Pancreas (tissue), 10 donors: ENCODE results near the gene CFAP77. TPM values are rescaled to one million over a fixed set of nuclear protein-coding genes. Genes with fewer than 3 reads are reported as not detected.

ENCODE experiments used
- ATAC-seq, 4 donors: fragments of 200-7000 bp; cut with Tn5 transposase; one replicate each; pipeline versions ENCODE4 v1.8.0 to v1.9.1; 2020; ENCODE audit warnings: mild to moderate bottlenecking in 4 of 4, moderate library complexity in 4 of 4
- DNase-seq, 6 donors: peaks; one replicate each; pipeline ENCODE4 v3.0.0-alpha.2; 2020
- FAIRE-seq: peaks from 2 replicates; lab custom pipeline; 2012; peaks lifted over from hg19 to GRCh38; lab: Jason Lieb, UNC
- H3K27ac ChIP-seq, 4 donors: fragments of 200-600 bp; sonication (generic); 1 replicate in 3 of 4; 2 replicates in 1 of 4; pipeline versions ENCODE4 v1.5.0 to v1.8.0; 2020
- H3K27me3 ChIP-seq, 4 donors: fragments of 200-600 bp; one replicate each; pipeline ENCODE4 v1.8.0; 2021
- H3K36me3 ChIP-seq, 3 donors: fragments of 200-600 bp; sonication (generic) in 1 of 3; one replicate each; pipeline versions ENCODE4 v1.5.0 to v1.8.0; 2020 to 2021
- H3K4me1 ChIP-seq, 3 donors: fragments of 200-600 bp; one replicate each; pipeline ENCODE4 v1.8.0; 2021
- H3K4me3 ChIP-seq, 4 donors: fragments of 200-600 bp; sonication (generic) in 2 of 4; one replicate each; pipeline versions ENCODE4 v1.5.0 to v1.8.0; 2020 to 2021
- H3K9me3 ChIP-seq, 4 donors: fragments of 200-600 bp; one replicate each; pipeline ENCODE4 v1.8.0; 2021
- WGBS, 2 donors: extraction: QIAGEN DNeasy Blood & Tissue Kit; methylation state at CpG; one replicate each; pipeline ENCODE4 v1.1.7; 2013; 5-methylcytosine and 5-hydroxymethylcytosine counted together
- intact Hi-C, 3 donors: fragments of 100-400 bp; cut with DNase I; formaldehyde crosslinking; loops; one replicate each; pipeline versions ENCODE4 v1.11.1 to v1.14.2; 2022
- polyA plus RNA-seq, 2 donors: library from polyadenylated mRNA; stranded (reverse); fragments of 200-250 nt; gene quantifications; one replicate each; pipeline ENCODE4 v1.2.3, GENCODE V29; 2013
- total RNA-seq, 6 donors: library from RNA; stranded (reverse); fragmentation: NEBNext Ultra II Directional in 4 of 6; extraction: Animal tissue kit (Norgen Biotek cat#: 25700) in 4 of 6; gene quantifications; one replicate each; pipeline versions ENCODE4 v1.2.1 to v1.2.4, GENCODE V29; 2021 to 2023
- TF ChIP-seq, protein P1 (sequence below), 4 donors: fragments of 200-600 bp; sonication (generic) in 3 of 4; IDR thresholded peaks; one replicate each; pipeline versions ENCODE4 v1.5.0 to v1.8.0; 2021; ENCODE audit warnings: antibody characterized with exemption in 4 of 4
- donor health status: healthy with polysubstance abuse.
- donor health status: DM: no; HTN: no; CAD: no; lungs with moderate emphysema.
- donor health status: DM: no; HTN: no; CAD: no.
- donor health status: control.
- donor health status: control.
- donor health status: Bipolar disorder and iron deficiency.
- donor health status: DM: yes; HTN: yes; CAD: no.
- donor health status: DM: no; HTN: no; CAD: no.
- donor health status: DM: no; HTN: no; CAD: no.
- donor health status: DM: yes; HTN: yes; CAD: no.

The CFAP77 gene
- total and polyA plus RNA-seq, 8 donors = not detected

DNA sequence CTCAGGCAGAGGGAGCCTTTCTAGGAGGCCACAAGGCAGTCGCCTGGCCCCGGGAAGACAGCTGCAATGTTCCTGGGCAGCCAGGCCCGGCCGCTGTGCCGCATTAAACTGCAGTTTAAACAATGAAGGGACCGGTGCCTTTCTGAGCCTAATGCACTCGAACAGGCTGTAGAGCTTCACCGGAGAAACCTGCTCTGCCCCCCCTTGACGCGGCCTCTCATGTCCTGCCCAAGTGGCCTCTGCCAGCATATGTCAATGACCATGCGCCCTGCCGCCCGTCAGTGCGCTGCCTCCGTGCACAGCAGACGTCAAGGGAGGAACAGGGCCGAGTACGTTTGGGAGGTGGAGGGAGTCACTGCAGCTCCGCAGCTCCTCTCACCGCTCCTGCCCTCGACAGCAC lies 133.9 kb downstream of the CFAP77 start:
- Histone ChIP-seq H3K27ac (no peak overlapping the region), H3K36me3 (no peaks in the 10 kb centered on the region), H3K4me3 (no peak overlapping the region), H3K9me3 (no peaks in the 10 kb centered on the region), H3K4me1 (no peaks in the 10 kb centered on the region), H3K27me3 (no peaks in the 10 kb centered on the region)
- intact Hi-C loops = no loop called here
- FAIRE-seq (no peak), ATAC-seq (peak in 2 of 4 donors; percentile 44 to 67), DNase-seq (peak in 1 of 6 donors; percentile 48)
- TF ChIP-seq, protein P1, sequence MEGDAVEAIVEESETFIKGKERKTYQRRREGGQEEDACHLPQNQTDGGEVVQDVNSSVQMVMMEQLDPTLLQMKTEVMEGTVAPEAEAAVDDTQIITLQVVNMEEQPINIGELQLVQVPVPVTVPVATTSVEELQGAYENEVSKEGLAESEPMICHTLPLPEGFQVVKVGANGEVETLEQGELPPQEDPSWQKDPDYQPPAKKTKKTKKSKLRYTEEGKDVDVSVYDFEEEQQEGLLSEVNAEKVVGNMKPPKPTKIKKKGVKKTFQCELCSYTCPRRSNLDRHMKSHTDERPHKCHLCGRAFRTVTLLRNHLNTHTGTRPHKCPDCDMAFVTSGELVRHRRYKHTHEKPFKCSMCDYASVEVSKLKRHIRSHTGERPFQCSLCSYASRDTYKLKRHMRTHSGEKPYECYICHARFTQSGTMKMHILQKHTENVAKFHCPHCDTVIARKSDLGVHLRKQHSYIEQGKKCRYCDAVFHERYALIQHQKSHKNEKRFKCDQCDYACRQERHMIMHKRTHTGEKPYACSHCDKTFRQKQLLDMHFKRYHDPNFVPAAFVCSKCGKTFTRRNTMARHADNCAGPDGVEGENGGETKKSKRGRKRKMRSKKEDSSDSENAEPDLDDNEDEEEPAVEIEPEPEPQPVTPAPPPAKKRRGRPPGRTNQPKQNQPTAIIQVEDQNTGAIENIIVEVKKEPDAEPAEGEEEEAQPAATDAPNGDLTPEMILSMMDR (IDR thresholded peaks at IDR 0.05) = no peak
- WGBS, 2 donors = 52 to 68% methylated on average over 19 to 21 of the region's 21 CpGs

DNA sequence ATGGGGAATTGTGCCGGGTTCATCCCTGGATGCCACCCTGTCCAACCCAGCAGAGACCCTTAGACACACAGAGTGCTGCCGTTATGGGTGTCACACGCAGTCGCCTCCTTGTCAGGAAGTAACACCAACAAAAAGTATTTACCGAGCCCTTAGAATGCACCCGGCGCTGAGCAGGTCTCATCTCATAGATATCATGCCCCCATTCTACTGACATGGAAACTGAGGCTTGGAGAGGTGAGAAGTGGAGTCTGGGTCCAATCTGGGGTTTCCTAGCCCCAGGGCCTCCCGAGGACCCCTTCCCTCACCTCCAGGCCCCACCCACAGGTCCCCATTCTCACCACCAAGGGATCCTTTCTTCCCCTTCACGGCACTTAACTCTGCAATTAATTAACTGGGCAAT lies 135.6 kb downstream of the CFAP77 start:
- DNase-seq (peak in 1 of 6 donors; percentile 7), FAIRE-seq (no peak), ATAC-seq (no peak)
- TF ChIP-seq, protein P1 (IDR thresholded peaks at IDR 0.05) = no peak
- no peaks in the 10 kb centered on the region for H3K4me1 ChIP-seq
- H3K9me3 ChIP-seq = no peaks in the 10 kb centered on the region
- no peaks in the 10 kb centered on the region for H3K36me3 ChIP-seq
- no peak overlapping the region for H3K4me3 ChIP-seq
- H3K27me3 ChIP-seq = no peaks in the 10 kb centered on the region
- H3K27ac ChIP-seq = no peak overlapping the region
- WGBS, 2 donors = 80 to 81% methylated on average over 9 of the region's 9 CpGs
- intact Hi-C loops = no loop called here

DNA sequence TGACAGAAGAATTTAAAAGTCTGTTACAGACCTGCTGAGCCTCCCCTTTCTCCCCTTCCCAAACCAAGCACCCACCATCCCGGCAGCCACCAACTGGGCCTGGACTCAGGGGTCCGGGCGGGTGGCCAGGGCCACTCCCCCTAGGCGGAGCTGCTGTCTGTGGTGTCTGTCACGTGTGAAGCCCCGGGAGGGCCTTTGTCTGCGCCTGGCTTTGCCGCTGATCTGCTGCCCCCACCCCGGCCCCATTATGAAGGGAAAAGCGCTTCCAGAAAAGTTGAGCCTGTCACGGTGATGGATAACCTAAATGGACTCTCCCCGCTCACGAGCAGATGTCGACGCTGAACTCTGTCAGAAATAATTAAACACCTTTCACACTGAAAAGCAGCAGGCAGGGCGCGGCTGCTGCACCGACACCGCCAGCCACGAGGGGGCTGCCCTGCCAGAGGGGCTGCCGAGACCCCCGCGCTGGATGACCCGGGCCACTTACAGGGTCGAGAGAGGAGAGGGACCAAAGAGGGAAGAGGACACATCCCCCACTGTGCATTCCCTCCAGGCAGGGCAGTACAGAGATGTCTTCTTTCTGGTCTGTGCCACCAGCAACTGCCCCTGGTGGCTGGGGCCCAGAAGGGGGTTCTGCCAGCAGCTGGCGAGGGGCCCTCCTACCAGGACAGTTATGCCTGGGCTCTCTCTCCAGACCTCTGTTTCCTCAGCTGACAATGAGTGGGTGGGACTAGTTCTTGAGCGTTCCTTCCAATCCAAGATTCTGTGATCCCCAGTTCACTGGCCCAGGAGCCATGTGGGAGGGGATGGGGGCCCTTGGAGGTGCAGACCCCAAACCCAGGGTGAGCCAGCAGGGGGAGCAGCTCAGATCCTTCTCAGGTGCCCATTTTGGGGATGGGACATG lies 136.4 kb downstream of the CFAP77 start:
- WGBS, 2 donors = 6 to 7% methylated on average over 27 of the region's 27 CpGs
- Histone ChIP-seq H3K27me3 (no peaks in the 10 kb centered on the region), H3K4me1 (no peaks in the 10 kb centered on the region), H3K4me3 (peak overlapping the region in 1 of 4 donors; percentile 6), H3K36me3 (no peaks in the 10 kb centered on the region), H3K9me3 (no peaks in the 10 kb centered on the region), H3K27ac (no peak overlapping the region)
- no peak for FAIRE-seq
- peak; percentile 40 to 75 (median 65) for ATAC-seq
- peak in 1 of 6 donors; percentile 55 for DNase-seq
- intact Hi-C loops = no loop called here
- TF ChIP-seq, protein P1 (IDR thresholded peaks at IDR 0.05) = peak in 1 of 4 donors; percentile 10

DNA sequence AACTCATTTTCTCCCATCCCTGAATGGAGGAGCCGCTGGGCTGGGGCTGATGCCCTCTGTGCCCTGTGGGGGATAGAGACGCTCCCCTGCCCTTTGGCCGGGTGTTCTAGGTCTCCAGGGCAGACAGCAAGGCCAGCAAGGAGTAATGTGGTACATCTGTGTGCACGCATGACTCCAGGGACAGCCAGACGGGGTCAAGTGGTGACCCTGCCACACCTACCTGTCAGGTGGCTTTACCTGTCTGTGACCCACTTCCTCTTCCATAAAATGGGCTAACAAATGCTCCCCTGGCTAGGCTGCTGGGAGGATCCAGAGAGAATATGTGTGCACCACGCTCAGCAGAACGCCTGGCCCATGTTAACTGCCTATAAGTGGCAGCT lies 137.0 kb downstream of the CFAP77 start:
- H3K27me3 ChIP-seq = no peaks in the 10 kb centered on the region
- H3K36me3 ChIP-seq = no peaks in the 10 kb centered on the region
- H3K27ac ChIP-seq = no peak overlapping the region
- DNase-seq (peak in 1 of 6 donors; percentile 22), ATAC-seq (no peak), FAIRE-seq (no peak)
- intact Hi-C loops = no loop called here
- 68 to 77% methylated on average over 7 of the region's 7 CpGs for WGBS, 2 donors
- H3K4me1 ChIP-seq = no peaks in the 10 kb centered on the region
- TF ChIP-seq, protein P1 (IDR thresholded peaks at IDR 0.05) = no peak
- H3K4me3 ChIP-seq = no peak overlapping the region
- H3K9me3 ChIP-seq = no peaks in the 10 kb centered on the region

DNA sequence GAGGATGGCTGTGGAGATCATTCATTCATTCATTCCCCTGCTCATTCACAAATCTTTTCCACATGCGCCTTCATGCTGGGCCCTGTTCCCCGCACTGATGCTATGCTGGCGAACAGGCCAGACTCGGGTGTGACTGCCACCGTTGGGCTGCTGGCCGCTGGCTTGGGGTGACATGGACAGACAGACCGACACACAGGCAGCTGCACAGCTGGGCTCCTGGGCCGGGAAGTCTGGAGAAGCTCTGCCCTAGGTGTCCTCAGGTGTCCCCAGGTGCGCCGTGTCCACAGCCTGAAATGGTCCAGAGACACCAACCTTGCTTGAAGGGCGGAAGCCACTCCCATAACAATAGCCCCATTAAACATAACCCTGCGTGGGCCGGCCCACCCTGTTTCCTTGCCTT lies 137.4 kb downstream of the CFAP77 start:
- TF ChIP-seq, protein P1 (IDR thresholded peaks at IDR 0.05) = no peak
- 82 to 87% methylated on average over 13 of the region's 13 CpGs for WGBS, 2 donors
- peak in 1 of 6 donors; percentile 40 for DNase-seq
- intact Hi-C loops = no loop called here
- H3K4me1 ChIP-seq = no peaks in the 10 kb centered on the region
- H3K4me3 ChIP-seq = no peak overlapping the region
- no peak overlapping the region for H3K27ac ChIP-seq
- no peak for FAIRE-seq
- H3K27me3 ChIP-seq = no peaks in the 10 kb centered on the region
- no peaks in the 10 kb centered on the region for H3K36me3 ChIP-seq
- H3K9me3 ChIP-seq = no peaks in the 10 kb centered on the region
- no peak for ATAC-seq
